Type B pancreatic cell (in vitro differentiated cells): ENCODE data around the gene STX8. TPM values are rescaled to one million over a fixed set of nuclear protein-coding genes. Genes with fewer than 3 reads are reported as not detected.
"Not testable (repeated sequence)": the region's sequence is repeated elsewhere in the genome, so short reads cannot be mapped to it uniquely, and the experiment has no call there.

ENCODE experiments used
- DNase-seq: peaks from one replicate; pipeline ENCODE4 v3.0.0; 2021; ENCODE audit warnings: mixed read lengths; ENCODE audit not compliant: unreplicated experiment; ENCODE audit errors: extremely low spot score
- H3K27ac Mint-ChIP-seq: 2 replicates; pipeline ENCODE4 v1.8.0; 2021; ENCODE audit warnings: mild to moderate bottlenecking, mixed read lengths
- H3K27me3 Mint-ChIP-seq: 2 replicates; pipeline ENCODE4 v1.8.0; 2021; ENCODE audit warnings: mixed read lengths
- H3K36me3 Mint-ChIP-seq: 2 replicates; pipeline ENCODE4 v1.8.0; 2021; ENCODE audit warnings: mixed read lengths
- H3K4me1 Mint-ChIP-seq: one replicate; pipeline ENCODE4 v1.8.0; 2021; ENCODE audit warnings: mixed read lengths; ENCODE audit not compliant: unreplicated experiment
- H3K4me3 Mint-ChIP-seq: 2 replicates; pipeline ENCODE4 v1.8.0; 2021; ENCODE audit warnings: mild to moderate bottlenecking, mixed read lengths
- H3K9me3 Mint-ChIP-seq: 2 replicates; pipeline ENCODE4 v1.8.0; 2021; ENCODE audit warnings: mixed read lengths
- long read RNA-seq: library from polyadenylated mRNA; unstranded; transcript quantifications from one replicate; pipeline ENCODE4 v2.0.0, GENCODE V29; 2020
- total RNA-seq: library from RNA; stranded (reverse); gene quantifications from 2 replicates; pipeline ENCODE4 v1.2.1, GENCODE V29; 2021; ENCODE audit warnings: low replicate concordance
- TF ChIP-seq, protein P1 (sequence below): fragments of 200-600 bp; sonication (generic); conservative IDR thresholded peaks from 2 replicates; pipeline ENCODE4 v1.5.0; 2021; ENCODE audit warnings: antibody characterized with exemption, mild to moderate bottlenecking

STX8 gene, protein sequence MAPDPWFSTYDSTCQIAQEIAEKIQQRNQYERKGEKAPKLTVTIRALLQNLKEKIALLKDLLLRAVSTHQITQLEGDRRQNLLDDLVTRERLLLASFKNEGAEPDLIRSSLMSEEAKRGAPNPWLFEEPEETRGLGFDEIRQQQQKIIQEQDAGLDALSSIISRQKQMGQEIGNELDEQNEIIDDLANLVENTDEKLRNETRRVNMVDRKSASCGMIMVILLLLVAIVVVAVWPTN
- 47.1 and 59.3 TPM in 2 replicates for total RNA-seq
- long read RNA-seq, transcript STX8-201 (8 exons, 1,246 nt) = major isoform, 20 of 25 reads
- long read RNA-seq, partial matches to known transcripts = 2 of 25 reads
- long read RNA-seq, other reads (novel, unspliced or antisense) = 3 of 25 reads

DNA sequence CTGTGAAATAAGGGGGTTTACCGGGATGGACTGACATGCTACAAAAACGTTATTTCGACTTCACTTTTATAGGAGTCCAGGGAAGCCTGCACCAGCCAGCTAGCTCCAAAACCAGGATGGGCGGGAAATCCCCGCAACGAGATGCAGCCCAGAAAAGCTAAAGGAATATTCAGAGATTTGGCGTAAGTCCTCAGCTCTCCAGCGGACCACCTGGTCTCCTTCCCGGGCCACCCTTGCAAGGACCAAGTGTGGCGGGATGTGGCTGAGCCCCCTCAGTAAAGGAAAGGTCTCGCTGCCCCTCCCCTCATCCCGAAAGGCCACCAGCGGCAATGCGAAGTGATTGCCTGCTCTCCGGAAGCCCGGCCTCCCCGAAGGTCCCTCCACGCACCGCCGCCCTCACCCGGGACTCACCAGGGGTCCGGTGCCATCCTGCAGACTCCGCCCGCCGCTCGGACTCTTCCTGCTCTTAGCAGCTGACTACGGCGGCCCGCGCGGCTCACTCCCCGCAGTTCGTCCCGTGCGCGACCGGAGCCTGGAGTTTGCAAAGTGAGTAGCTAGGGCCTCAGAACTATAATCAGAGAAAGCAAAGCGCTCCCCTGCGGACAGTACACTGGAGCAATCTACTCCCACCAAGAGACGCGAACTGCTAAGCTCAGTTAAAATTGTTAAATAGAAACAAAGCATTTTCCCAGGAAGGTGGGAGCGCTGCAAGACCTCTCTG, at the start of gene STX8:
Gene STX8 (minus strand): TSS at position 440 of the 721 bp plus-strand sequence. CDS start 12 bp downstream, at position 428.
- H3K27ac Mint-ChIP-seq = peak within 1 kb of the TSS; percentile 86
- peaks cover 4% of the 10 kb centered on the region for H3K36me3 Mint-ChIP-seq
- H3K4me3 Mint-ChIP-seq = peak within 1 kb of the TSS; percentile 99
- H3K27me3 Mint-ChIP-seq = no peaks in the 10 kb centered on the region
- peaks cover 13% of the 10 kb centered on the region for H3K4me1 Mint-ChIP-seq
- TF ChIP-seq, protein P1, sequence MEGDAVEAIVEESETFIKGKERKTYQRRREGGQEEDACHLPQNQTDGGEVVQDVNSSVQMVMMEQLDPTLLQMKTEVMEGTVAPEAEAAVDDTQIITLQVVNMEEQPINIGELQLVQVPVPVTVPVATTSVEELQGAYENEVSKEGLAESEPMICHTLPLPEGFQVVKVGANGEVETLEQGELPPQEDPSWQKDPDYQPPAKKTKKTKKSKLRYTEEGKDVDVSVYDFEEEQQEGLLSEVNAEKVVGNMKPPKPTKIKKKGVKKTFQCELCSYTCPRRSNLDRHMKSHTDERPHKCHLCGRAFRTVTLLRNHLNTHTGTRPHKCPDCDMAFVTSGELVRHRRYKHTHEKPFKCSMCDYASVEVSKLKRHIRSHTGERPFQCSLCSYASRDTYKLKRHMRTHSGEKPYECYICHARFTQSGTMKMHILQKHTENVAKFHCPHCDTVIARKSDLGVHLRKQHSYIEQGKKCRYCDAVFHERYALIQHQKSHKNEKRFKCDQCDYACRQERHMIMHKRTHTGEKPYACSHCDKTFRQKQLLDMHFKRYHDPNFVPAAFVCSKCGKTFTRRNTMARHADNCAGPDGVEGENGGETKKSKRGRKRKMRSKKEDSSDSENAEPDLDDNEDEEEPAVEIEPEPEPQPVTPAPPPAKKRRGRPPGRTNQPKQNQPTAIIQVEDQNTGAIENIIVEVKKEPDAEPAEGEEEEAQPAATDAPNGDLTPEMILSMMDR = peak; percentile 14
- H3K9me3 Mint-ChIP-seq = no peaks in the 10 kb centered on the region
- DNase-seq = peak; percentile 94

GRCh38 chr17:9622961-9623360, 47.3 kb upstream of the STX8 start:
- no peaks in the 10 kb centered on the region for H3K36me3 Mint-ChIP-seq
- H3K4me3 Mint-ChIP-seq = no peak overlapping the region
- peaks cover 5% of the 10 kb centered on the region for H3K27me3 Mint-ChIP-seq
- no peak for DNase-seq
- peaks cover 12% of the 10 kb centered on the region for H3K9me3 Mint-ChIP-seq
- TF ChIP-seq, protein P1 = no peak
- no peaks in the 10 kb centered on the region for H3K4me1 Mint-ChIP-seq
- no peak overlapping the region for H3K27ac Mint-ChIP-seq

DNA sequence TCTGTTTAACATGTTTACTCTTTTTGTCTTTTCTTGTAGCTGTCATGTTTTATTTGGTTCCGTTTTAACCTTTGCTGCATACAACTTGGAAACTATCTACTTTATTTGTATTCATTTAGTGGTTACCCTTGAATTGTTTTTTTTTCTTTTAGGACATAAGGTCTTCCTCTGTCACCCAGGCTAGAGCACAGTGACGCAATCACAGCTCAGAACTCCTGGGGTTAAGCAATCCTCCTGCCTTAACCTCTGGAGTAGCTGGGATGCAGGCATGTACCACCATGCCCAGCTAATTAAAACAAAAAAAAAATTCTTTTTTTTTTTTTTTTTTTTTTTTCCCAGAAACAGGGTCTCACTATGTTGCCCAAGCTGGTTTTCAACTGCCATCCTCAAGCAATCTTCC, 39.9 kb upstream of the STX8 start:
- no peaks in the 10 kb centered on the region for H3K36me3 Mint-ChIP-seq
- no peaks in the 10 kb centered on the region for H3K9me3 Mint-ChIP-seq
- H3K27me3 Mint-ChIP-seq = no peaks in the 10 kb centered on the region
- TF ChIP-seq, protein P1 = no peak
- no peak overlapping the region for H3K27ac Mint-ChIP-seq
- no peak overlapping the region for H3K4me3 Mint-ChIP-seq
- H3K4me1 Mint-ChIP-seq = no peaks in the 10 kb centered on the region
- no peak for DNase-seq

DNA sequence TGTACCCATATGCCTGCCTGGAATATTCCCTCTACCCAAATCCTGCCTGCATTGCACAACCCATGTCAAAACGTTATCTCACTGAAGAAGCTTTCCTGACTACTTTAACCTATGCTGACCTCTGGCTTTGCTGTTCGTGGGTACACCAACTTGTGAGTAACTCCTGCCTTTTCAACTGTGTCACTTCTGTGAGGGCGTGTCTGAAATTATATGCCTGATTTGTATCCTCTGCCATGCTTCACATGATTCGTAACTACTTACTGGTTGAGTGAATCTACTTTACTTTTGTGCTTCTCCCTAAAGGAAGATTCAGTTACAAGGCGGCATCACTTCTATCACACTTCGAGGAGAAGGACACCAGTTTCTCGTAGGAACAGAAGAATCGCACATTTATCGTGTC, 36.4 kb upstream of the STX8 start:
- Mint-ChIP-seq H3K27ac (no peak overlapping the region), H3K9me3 (no peaks in the 10 kb centered on the region), H3K27me3 (peaks cover 4% of the 10 kb centered on the region), H3K4me3 (no peak overlapping the region), H3K4me1 (no peaks in the 10 kb centered on the region), H3K36me3 (no peaks in the 10 kb centered on the region)
- DNase-seq = no peak
- TF ChIP-seq, protein P1 = no peak

GRCh38 chr17:9611557-9611956, 35.9 kb upstream of the STX8 start:
- no peaks in the 10 kb centered on the region for H3K4me1 Mint-ChIP-seq

GRCh38 chr17:9607058-9607457, 31.4 kb upstream of the STX8 start:
- DNase-seq, H3K9me3 Mint-ChIP-seq, H3K27me3 Mint-ChIP-seq, H3K4me3 Mint-ChIP-seq, H3K36me3 Mint-ChIP-seq, H3K4me1 Mint-ChIP-seq, H3K27ac Mint-ChIP-seq: not testable (repeated sequence)

More at GRCh38 chr17:9611557-9611956, 35.9 kb upstream of the STX8 start:
- no peak for DNase-seq
- Mint-ChIP-seq H3K27me3 (peaks cover 4% of the 10 kb centered on the region), H3K4me3 (no peak overlapping the region), H3K27ac (no peak overlapping the region), H3K36me3 (no peaks in the 10 kb centered on the region), H3K9me3 (no peaks in the 10 kb centered on the region)
- TF ChIP-seq, protein P1 = no peak
